ENCODE results near the gene KLK8. TPM values are rescaled to one million over a fixed set of nuclear protein-coding genes. Genes with fewer than 3 reads are reported as not detected.

KLK8 gene
- total RNA-seq, 1 experiment from 2014 or later = not detected

DNA sequence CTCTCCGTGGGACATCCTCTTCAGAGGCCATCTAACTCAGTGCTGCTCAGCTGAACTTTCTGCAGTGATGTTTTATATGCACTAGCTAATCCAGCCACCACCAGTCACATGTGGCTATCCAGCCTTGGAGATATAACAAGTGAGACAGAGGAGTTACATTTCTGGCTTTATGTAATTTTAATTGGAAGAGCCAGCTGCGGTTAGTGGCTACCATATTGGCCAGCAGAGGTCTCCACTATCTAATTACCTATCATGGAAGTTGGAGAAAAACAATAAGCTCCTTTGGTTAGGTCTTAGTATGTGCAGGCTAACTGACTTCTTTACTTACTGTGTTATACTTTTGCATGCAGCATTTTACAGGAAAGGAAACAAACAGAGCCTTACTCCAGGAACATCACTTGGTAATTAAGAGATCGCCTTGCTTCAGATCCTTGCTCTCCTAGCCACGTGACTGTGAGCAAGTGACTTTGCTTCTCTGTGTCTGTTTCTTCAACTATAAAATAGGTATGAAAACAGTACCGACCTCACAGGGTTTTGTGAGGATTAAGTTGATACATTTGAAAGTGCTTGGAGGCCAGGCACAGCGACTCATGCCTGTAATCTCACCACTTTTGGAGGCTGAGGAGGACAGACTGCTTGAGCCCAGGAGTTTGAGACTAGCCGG, 19.7 kb upstream of the KLK8 start:
- ChIA-PET CTCF (interaction anchor here (0.7 to 1.5 kb wide), 3 partner anchors 75 to 238 kb away, joined by 3 to 10 read pairs (median 3); no protein-coding TSS in a partner anchor), POLR2A (ENCODE audit: low non-redundant PET) (no interaction called here)
- no peak overlapping the region for H3K4me3 ChIP-seq (ENCODE audit: low read depth, low read length, poor library complexity, severe bottlenecking)
- peaks cover 7% of the 10 kb centered on the region for H3K4me1 ChIP-seq (ENCODE audit: insufficient read depth, low read length, poor library complexity, severe bottlenecking)
- no peaks in the 10 kb centered on the region for H3K9me3 ChIP-seq (ENCODE audit: low read depth, low read length, poor library complexity, severe bottlenecking)
- BruUV-seq (replicated peaks) = no TSS peak
- DNase-seq (ENCODE audit: low spot score) = peak; percentile 60
- no peak overlapping the region for H3K27ac ChIP-seq (ENCODE audit: low read depth, low read length, poor library complexity, severe bottlenecking)
- peaks cover 87% of the 10 kb centered on the region for H3K27me3 ChIP-seq (replicated peaks; ENCODE audit: insufficient read depth, low read depth, low read length, poor library complexity)
- no peaks in the 10 kb centered on the region for H3K36me3 ChIP-seq (ENCODE audit: insufficient read depth, low read length, poor library complexity, severe bottlenecking)
- intact Hi-C loops (cut with micrococcal nuclease; ENCODE audit: unreplicated experiment) = loop anchor here (1.0 kb wide), 1 partner anchor 73 kb away; no protein-coding TSS in a partner anchor
- peak; percentile 70 for TF ChIP-seq CTCF (conservative IDR thresholded peaks at IDR 0.05; ENCODE audit: low read depth, low read length)
- TF ChIP-seq EZH2 (IDR thresholded peaks at IDR 0.05; ENCODE audit: borderline replicate concordance, low read depth, low read length, poor library complexity, severe bottlenecking) = no peak

DNA sequence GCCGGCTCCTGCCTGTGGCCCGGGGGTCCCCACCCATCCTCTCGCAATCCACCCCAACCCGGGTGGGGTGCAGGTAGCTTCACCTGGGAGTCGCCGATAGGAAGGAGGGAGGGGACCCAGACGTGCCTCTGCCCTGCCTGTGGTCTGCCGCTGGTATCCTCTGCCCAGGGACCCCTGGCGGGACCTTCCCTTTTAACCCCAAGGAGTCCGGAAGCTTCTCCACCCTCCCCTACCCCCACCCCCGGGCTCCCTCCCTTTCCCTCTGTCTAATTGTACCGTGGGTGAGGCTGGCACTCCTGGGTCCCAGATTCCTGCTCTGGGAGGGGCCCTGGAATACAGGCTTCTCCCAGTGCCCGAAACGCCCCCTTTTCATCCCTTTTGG, 18.1 kb upstream of the KLK8 start, which contains the start of gene KLK10:
Gene KLK10 (minus strand): TSS at position 166 of the 382 bp plus-strand sequence. CDS start 579 bp downstream, outside the sequence.
- BruUV-seq (replicated peaks) = no TSS peak
- Histone ChIP-seq H3K4me3 (ENCODE audit: low read depth, low read length, poor library complexity, severe bottlenecking) (peak within 1 kb of the TSS; percentile 4), H3K36me3 (ENCODE audit: insufficient read depth, low read length, poor library complexity, severe bottlenecking) (no peaks in the 10 kb centered on the region), H3K9me3 (ENCODE audit: low read depth, low read length, poor library complexity, severe bottlenecking) (no peaks in the 10 kb centered on the region), H3K27me3 (replicated peaks; ENCODE audit: insufficient read depth, low read depth, low read length, poor library complexity) (peaks cover 71% of the 10 kb centered on the region), H3K27ac (ENCODE audit: low read depth, low read length, poor library complexity, severe bottlenecking) (no peak within 1 kb of the TSS), H3K4me1 (ENCODE audit: insufficient read depth, low read length, poor library complexity, severe bottlenecking) (peaks cover 7% of the 10 kb centered on the region)
- intact Hi-C loops (cut with micrococcal nuclease; ENCODE audit: unreplicated experiment) = loop anchor here (10.0 kb wide), 1 partner anchor 315 kb away; no protein-coding TSS in a partner anchor
- ChIA-PET POLR2A (ENCODE audit: low non-redundant PET) (interaction anchor here (0.6 kb wide), 1 partner anchor 36 kb away, joined by 4 read pairs; the partner anchor contains the start of gene KLK7), CTCF (no interaction called here)
- no peak for DNase-seq (ENCODE audit: low spot score)
- TF ChIP-seq CTCF (conservative IDR thresholded peaks at IDR 0.05; ENCODE audit: low read depth, low read length) (no peak), EZH2 (IDR thresholded peaks at IDR 0.05; ENCODE audit: borderline replicate concordance, low read depth, low read length, poor library complexity, severe bottlenecking) (peak; percentile 17)

- no peaks in the 10 kb centered on the region for H3K9me3 ChIP-seq (ENCODE audit: low read depth, low read length, poor library complexity, severe bottlenecking)
- peak overlapping the region; percentile 4 for H3K4me3 ChIP-seq (ENCODE audit: low read depth, low read length, poor library complexity, severe bottlenecking)
- peaks cover 7% of the 10 kb centered on the region for H3K4me1 ChIP-seq (ENCODE audit: insufficient read depth, low read length, poor library complexity, severe bottlenecking)
- peaks cover 65% of the 10 kb centered on the region for H3K27me3 ChIP-seq (replicated peaks; ENCODE audit: insufficient read depth, low read depth, low read length, poor library complexity)
- no peaks in the 10 kb centered on the region for H3K36me3 ChIP-seq (ENCODE audit: insufficient read depth, low read length, poor library complexity, severe bottlenecking)
- no peak for DNase-seq (ENCODE audit: low spot score)
- intact Hi-C loops (cut with micrococcal nuclease; ENCODE audit: unreplicated experiment) = loop anchor here (10.0 kb wide), 1 partner anchor 314 kb away; no protein-coding TSS in a partner anchor
- BruUV-seq (replicated peaks) = no TSS peak
- ChIA-PET CTCF (no interaction called here), POLR2A (ENCODE audit: low non-redundant PET) (no interaction called here)
- no peak for TF ChIP-seq CTCF (conservative IDR thresholded peaks at IDR 0.05; ENCODE audit: low read depth, low read length)
- TF ChIP-seq EZH2 (IDR thresholded peaks at IDR 0.05; ENCODE audit: borderline replicate concordance, low read depth, low read length, poor library complexity, severe bottlenecking) = no peak
- H3K27ac ChIP-seq (ENCODE audit: low read depth, low read length, poor library complexity, severe bottlenecking) = no peak overlapping the region
Observed at GRCh38 chr19:51018745-51019543, 17.5 kb upstream of the KLK8 start.
